T-helper 9 cell (primary cell): ENCODE data around the gene CABP7.

ENCODE experiments used
- DNase-seq: peaks from one replicate; pipeline ENCODE4 v3.0.0-alpha.2; 2020

CABP7 gene

DNA sequence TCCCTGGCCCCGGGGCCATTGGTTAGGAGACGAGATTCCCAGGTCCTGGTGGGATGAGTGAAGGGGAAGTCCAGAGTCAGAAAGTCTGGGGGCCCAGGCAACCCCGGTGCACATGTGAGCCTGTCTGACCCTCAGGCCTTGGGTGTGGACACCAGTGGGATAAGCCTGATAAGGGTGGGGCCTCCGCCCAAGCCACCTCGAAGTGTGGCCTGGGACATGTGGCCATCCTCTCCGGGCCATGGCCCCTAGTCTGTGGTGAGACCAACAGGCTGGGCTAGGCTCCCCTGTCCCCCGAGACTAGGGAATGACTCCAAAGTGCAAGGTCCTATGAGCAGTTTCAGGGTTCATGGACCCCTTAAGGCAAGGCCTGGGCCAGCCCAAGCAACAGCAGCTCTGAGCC lies 6.3 kb downstream of the CABP7 start:
- no peak for DNase-seq

- no peak for DNase-seq
These were observed 6.8 kb downstream of the CABP7 start for GRCh38 chr22:29726512-29727130.

- DNase-seq = no peak
These were observed 7.3 kb downstream of the CABP7 start for GRCh38 chr22:29727131-29727523.

- DNase-seq = no peak
These were observed 9.4 kb downstream of the CABP7 start for GRCh38 chr22:29729161-29729560.

- DNase-seq = no peak
These were observed 11.5 kb downstream of the CABP7 start for GRCh38 chr22:29731058-29731850.

- no peak for DNase-seq
These were observed 13.1 kb downstream of the CABP7 start for GRCh38 chr22:29732883-29733282.

DNA sequence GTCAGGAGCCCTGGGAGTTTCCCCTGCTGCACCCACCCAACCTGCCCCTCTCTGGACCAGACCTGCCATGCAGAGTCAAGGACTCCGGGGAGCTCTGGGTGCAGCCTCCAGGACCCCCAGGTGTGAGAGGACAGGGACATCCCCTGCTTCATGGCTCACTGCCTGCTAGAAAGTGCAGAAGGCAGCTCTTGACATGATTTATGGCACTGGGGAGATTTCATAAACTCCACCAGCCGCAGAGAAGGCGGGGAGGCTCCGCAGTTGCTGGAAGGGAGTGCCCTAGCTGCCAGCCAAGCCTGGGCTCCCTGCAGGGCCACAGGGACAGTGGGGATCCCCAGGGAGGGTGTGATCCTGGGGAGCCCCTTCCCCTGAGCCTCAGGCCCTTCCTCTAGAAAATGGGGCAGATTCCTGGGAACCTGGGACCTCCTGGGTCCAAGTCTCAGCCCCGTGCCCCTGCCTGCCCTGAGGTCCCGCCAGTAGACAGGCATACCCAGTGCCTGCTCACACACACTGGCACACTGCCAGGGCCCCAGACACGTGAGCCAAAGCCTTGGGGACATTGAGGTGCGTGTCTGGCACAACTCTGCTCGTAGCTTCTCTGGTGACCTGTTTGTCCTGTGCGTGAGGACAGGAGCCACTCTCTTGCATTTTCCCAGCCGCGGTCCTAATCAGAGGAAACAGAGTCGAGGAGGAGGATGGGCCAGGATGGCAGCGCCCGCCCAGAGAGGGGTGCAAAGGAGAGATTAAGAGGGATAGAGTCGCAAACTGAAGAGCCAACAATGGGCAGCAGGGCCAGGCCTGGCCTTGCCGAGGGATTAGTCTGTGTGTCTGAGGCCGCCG lies 13.8 kb downstream of the CABP7 start:
- DNase-seq = no peak

DNA sequence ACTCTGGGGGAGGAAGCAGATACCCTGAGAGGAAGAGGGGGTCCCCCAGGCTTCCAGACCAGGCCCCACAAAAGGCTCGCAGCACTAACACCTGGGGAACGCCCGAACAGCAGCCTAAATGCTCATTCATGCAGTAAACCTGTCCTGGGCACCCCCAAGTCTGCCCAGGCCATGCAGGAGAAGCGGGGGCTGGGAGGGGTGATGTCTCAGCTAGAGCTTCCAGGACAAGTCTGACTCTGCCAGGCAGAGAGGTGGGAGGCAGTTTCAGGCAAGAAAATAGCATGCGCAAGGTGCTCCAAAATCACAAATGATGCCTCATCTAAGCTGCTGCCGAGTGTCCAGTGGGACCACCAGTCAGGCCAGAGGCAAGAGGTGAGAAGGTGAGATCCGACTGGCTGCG lies 14.6 kb downstream of the CABP7 start:
- no peak for DNase-seq

DNA sequence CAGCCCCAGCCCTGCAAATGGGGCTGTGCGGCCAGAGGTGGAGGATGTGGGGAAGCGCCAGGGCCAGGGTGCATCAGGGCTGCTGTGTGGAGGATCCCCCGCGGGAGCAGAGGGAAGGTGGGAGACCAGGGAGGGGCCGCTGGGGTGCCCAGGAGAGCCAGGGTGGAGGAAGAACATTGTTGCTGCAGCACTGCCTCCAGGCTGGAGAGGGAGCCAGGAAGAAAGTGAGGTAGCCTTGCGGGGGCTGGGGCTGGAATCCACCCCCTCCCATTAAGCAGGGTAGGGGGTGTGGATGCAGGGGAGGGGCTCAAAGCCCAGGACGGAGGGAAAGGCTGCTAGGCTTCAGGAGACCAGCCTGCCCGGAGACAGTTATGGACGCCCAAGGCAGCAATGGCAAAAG lies 15.0 kb downstream of the CABP7 start:
- DNase-seq = no peak

DNA sequence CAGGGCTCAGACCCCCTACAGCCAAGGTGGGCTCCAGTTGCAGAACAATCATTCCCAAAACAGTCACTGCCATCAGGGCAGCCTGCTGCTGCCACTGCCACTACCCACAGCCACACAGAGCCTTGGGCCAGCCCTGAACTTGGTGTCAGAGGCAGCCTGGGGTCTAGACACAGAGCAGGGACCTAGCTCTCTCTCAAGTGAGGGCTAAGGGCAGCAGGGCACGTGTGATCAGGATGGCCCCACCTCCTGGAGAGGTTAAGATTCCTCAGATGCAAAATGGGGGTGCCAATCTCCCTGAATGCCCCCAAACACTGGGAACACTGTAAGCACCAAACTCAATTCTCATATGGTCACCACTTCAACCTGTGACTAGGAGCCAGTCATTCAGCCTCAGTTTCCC lies 15.6 kb downstream of the CABP7 start:
- DNase-seq = no peak

GRCh38 chr22:29737251-29738117 lies 17.7 kb downstream of the CABP7 start:
- DNase-seq = no peak

- no peak for DNase-seq
These were observed 18.5 kb downstream of the CABP7 start for GRCh38 chr22:29738118-29738815.

DNA sequence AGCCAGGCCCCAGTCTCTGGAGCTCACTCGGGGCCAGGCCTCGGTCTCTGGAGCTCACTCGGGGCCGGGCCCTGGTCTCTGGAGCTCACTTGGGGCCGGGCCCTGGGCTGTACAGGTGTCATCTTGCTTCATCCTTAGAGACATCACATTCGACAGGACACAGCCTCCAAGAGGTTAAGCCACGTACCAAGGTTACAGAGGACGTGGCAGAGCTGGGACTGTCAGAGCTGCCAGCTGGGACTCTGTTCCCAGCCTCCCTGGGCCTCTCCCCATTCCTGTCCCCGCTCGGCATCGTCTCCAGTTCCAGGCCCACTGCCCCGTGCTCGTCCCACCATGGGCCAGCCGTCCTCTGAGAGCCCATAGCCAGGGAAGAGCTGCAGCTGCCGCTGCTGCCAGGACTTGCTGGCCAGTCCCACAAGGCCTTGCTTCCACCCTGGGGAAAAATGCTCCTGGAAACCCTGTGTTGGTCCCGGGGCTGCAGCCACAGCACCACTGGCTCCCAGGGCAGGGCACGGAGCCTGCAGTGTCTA lies 19.6 kb downstream of the CABP7 start:
- no peak for DNase-seq

- DNase-seq = no peak
These were observed 20.4 kb downstream of the CABP7 start for GRCh38 chr22:29740216-29740615.

- no peak for DNase-seq
These were observed 22.1 kb downstream of the CABP7 start for GRCh38 chr22:29741926-29742325.

GRCh38 chr22:29742326-29742725 lies 22.5 kb downstream of the CABP7 start:
- DNase-seq = no peak

DNA sequence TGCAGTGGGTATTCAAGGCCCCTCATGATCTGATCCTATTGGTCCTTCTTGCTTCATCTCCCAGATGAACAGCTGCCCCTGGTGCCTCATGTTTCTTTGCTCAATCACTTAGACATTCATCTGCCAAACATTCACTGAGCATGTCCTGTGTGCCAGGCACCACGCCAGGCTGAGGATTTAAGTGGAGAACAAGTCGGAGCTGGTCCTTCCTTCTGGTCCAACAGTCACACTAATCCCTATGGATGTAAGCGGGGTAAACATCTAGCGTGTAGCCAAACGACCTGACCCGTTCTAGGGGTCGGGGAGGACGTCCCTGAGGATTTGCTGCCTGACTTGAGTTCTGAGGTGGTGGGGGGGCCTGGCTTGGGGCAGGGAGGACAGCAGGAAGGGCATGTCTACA lies 25.1 kb downstream of the CABP7 start:
- DNase-seq = no peak

GRCh38 chr22:29747832-29748231 lies 28.0 kb downstream of the CABP7 start:
- no peak for DNase-seq

DNA sequence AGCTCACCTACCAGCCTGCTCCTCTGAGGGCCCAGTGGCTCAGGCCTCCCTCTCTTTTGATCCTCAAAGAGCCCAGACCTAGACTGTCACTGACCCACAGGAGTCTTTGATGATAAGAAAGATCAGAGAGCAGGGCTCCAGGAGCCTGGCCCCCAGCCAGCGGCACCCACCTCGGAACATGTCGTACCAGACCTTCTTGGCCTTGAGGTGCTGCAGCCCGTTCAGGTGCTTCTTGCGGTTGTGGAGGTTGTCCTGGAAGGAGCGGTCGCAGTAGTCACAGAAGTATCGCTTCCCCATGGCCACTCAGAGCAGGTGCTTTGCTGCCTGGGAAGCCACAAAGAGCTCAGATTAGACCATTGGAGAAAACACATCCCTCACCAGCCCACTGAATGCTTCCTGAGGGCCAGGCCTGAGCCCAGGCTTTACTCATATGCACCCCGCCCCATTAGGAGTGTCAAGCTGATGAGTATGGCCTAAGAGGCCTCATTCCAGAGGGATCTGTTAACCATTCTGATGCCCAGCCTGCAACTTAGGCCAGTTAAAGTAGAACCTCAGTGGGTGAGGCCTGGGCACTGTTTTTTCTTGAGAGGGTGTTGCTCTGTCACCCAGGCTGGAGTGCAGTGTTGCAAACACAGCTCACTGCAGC lies 28.6 kb downstream of the CABP7 start:
- DNase-seq = no peak

DNA sequence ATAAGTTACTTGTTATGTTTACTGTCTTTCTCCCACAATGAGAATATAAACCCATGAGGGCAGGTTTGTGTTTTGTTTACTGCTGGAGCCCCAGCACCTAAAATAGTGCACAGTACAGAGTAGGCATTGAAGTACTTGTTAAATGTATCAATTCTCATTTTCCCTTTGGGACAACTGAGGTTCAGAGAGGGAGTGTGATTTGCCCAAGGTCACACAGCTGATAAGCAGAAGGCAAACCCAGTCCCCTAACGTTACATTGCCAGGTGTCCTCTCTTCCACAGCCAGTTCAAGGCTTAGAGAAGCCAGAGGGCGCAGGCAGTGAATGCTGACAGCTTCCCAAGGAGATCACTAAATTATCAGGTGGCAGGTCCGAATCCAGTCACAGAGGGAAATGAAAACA lies 30.2 kb downstream of the CABP7 start:
- no peak for DNase-seq
